ENCODE results near the gene DOCK9. TPM values are rescaled to one million over a fixed set of nuclear protein-coding genes. Genes with fewer than 3 reads are reported as not detected.

Gene DOCK9
- total RNA-seq, 1 experiment from 2014 or later, result 30.5 TPM

DNA sequence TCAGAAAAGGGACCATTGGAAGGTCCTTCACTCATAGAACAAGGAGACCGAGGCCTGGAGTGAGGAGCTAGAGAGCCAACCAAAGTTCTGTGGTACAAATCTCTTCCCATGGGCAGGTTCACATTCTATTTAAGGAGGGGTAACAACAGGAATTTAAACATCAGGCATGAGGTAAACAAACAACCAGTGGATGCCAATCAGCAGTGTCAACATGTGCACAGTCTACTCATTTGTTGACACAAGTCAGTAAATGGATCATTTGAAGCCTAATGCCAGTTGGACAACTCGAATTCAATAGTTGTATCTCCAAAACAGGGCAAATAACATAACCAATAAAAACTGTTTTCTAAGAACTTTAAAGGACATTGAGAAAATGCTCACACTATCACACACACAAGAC lies 6.3 kb upstream of the DOCK9 start:
- Histone ChIP-seq H3K4me1 (ENCODE audit: control insufficient read depth, insufficient read depth, low read length) (peaks cover 8% of the 10 kb centered on the region), H3K4me3 (ENCODE audit: low read depth in 2 of 2, low read length in 2 of 2) (no peak overlapping the region), H3K27me3 (ENCODE audit: control insufficient read depth, insufficient read depth, low read length) (no peaks in the 10 kb centered on the region), H3K27ac (ENCODE audit: low read length) (0 out of 2 replicates have a peak overlapping the region, but pooled peaks have one; percentile 12), H3K36me3 (ENCODE audit: control insufficient read depth, insufficient read depth, low read length) (no peaks in the 10 kb centered on the region), H3K9me3 (ENCODE audit: control insufficient read depth, insufficient read depth, low read depth, low read length) (no peaks in the 10 kb centered on the region)
- DNase-seq (ENCODE audit: low read depth, low spot score) (peak; percentile 46), ATAC-seq (peak; percentile 63; the same call in 1 of the 2 replicates)
- POLR2A ChIA-PET, result no interaction called here
- in situ Hi-C loops (cut with HindIII; ENCODE audit: low pct_unique_long_range_greater_than_20kb, low sequenced_read_pairs), result no loop called here
- BruUV-seq (replicated peaks), result no TSS peak
- CTCF ChIA-PET, result no interaction called here
- intact Hi-C loops (cut with micrococcal nuclease; ENCODE audit: unreplicated experiment), result no loop called here
- TF ChIP-seq TCF7L2 (IDR thresholded peaks at IDR 0.05; ENCODE audit: low read depth, low read length) (no peak), SIN3A (IDR thresholded peaks at IDR 0.05; ENCODE audit: borderline replicate concordance, insufficient read depth, low read depth, low read length) (no peak), POLR2AphosphoS5 (IDR thresholded peaks at IDR 0.05; ENCODE audit: low read depth, low read length) (no peak), CTCF (IDR thresholded peaks at IDR 0.05) (no peak)
- TF ChIP-seq, protein P1, sequence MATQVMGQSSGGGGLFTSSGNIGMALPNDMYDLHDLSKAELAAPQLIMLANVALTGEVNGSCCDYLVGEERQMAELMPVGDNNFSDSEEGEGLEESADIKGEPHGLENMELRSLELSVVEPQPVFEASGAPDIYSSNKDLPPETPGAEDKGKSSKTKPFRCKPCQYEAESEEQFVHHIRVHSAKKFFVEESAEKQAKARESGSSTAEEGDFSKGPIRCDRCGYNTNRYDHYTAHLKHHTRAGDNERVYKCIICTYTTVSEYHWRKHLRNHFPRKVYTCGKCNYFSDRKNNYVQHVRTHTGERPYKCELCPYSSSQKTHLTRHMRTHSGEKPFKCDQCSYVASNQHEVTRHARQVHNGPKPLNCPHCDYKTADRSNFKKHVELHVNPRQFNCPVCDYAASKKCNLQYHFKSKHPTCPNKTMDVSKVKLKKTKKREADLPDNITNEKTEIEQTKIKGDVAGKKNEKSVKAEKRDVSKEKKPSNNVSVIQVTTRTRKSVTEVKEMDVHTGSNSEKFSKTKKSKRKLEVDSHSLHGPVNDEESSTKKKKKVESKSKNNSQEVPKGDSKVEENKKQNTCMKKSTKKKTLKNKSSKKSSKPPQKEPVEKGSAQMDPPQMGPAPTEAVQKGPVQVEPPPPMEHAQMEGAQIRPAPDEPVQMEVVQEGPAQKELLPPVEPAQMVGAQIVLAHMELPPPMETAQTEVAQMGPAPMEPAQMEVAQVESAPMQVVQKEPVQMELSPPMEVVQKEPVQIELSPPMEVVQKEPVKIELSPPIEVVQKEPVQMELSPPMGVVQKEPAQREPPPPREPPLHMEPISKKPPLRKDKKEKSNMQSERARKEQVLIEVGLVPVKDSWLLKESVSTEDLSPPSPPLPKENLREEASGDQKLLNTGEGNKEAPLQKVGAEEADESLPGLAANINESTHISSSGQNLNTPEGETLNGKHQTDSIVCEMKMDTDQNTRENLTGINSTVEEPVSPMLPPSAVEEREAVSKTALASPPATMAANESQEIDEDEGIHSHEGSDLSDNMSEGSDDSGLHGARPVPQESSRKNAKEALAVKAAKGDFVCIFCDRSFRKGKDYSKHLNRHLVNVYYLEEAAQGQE (IDR thresholded peaks at IDR 0.05; ENCODE audit: insufficient read depth in 1 of 2, low read depth in 2 of 2, low read length in 1 of 2), result no peak

DNA sequence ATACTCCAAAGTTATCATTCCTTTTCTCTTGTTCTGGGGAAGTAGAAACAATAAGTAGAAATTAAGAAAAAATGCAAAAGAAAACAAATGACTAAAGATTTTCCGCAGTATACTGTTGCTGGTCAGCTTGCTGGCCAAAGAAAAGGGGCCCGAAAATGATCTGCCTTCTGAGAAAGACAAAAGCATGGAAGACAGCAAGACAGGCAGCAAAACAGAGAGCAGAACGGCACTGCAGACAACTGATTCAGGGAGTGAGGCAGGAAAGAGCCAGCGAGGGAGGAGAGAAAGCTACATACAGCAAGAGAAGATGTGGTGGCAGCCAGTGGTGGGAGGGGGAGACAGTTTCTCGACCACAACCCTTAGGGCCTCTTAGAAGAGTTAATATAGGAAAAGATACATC lies 5.3 kb upstream of the DOCK9 start:
- ATAC-seq, result no peak
- no peaks in the 10 kb centered on the region for H3K36me3 ChIP-seq (ENCODE audit: control insufficient read depth, insufficient read depth, low read length)
- no peak overlapping the region for H3K4me3 ChIP-seq (ENCODE audit: low read depth in 2 of 2, low read length in 2 of 2)
- ChIA-PET CTCF (no interaction called here), POLR2A (no interaction called here)
- no peaks in the 10 kb centered on the region for H3K9me3 ChIP-seq (ENCODE audit: control insufficient read depth, insufficient read depth, low read depth, low read length)
- peaks cover 12% of the 10 kb centered on the region for H3K4me1 ChIP-seq (ENCODE audit: control insufficient read depth, insufficient read depth, low read length)
- in situ Hi-C loops (cut with HindIII; ENCODE audit: low pct_unique_long_range_greater_than_20kb, low sequenced_read_pairs), result no loop called here
- no peak overlapping the region for H3K27ac ChIP-seq (ENCODE audit: low read length)
- no peaks in the 10 kb centered on the region for H3K27me3 ChIP-seq (ENCODE audit: control insufficient read depth, insufficient read depth, low read length)
- no peak for DNase-seq (ENCODE audit: low read depth, low spot score)
- intact Hi-C loops (cut with micrococcal nuclease; ENCODE audit: unreplicated experiment), result no loop called here
- TF ChIP-seq POLR2AphosphoS5 (IDR thresholded peaks at IDR 0.05; ENCODE audit: low read depth, low read length), result no peak
- no peak for TF ChIP-seq SIN3A (IDR thresholded peaks at IDR 0.05; ENCODE audit: borderline replicate concordance, insufficient read depth, low read depth, low read length)
- TF ChIP-seq TCF7L2 (IDR thresholded peaks at IDR 0.05; ENCODE audit: low read depth, low read length), result no peak
- TF ChIP-seq, protein P1 (IDR thresholded peaks at IDR 0.05; ENCODE audit: insufficient read depth in 1 of 2, low read depth in 2 of 2, low read length in 1 of 2), result no peak
- no peak for TF ChIP-seq CTCF (IDR thresholded peaks at IDR 0.05)
- BruUV-seq (replicated peaks), result no TSS peak

Measured in Panc1 (cell line).